ENCODE results near the gene ABL1.

The ABL1 gene

GRCh38 chr9:130918101-130918825 is 83.2 kb downstream of the ABL1 start:
- DNase-seq (ENCODE audit: low read depth), result no peak

- no peak for DNase-seq (ENCODE audit: low read depth)
These were observed 83.9 kb downstream of the ABL1 start for GRCh38 chr9:130918826-130919558.

- no peak for DNase-seq (ENCODE audit: low read depth)
These were observed 84.6 kb downstream of the ABL1 start for GRCh38 chr9:130919559-130920145.

- DNase-seq (ENCODE audit: low read depth), result no peak
These were observed 85.2 kb downstream of the ABL1 start for GRCh38 chr9:130920233-130920632.

GRCh38 chr9:130920762-130921299 is 85.8 kb downstream of the ABL1 start:
- no peak for DNase-seq (ENCODE audit: low read depth)

- DNase-seq (ENCODE audit: low read depth), result no peak
These were observed 86.4 kb downstream of the ABL1 start for GRCh38 chr9:130921300-130921988.

GRCh38 chr9:130921989-130922892 is 87.2 kb downstream of the ABL1 start:
- no peak for DNase-seq (ENCODE audit: low read depth)

GRCh38 chr9:130922893-130923610 is 88.0 kb downstream of the ABL1 start:
- DNase-seq (ENCODE audit: low read depth), result no peak

GRCh38 chr9:130923611-130924447 is 88.8 kb downstream of the ABL1 start:
- DNase-seq (ENCODE audit: low read depth), result no peak

- DNase-seq (ENCODE audit: low read depth), result no peak
These were observed 89.4 kb downstream of the ABL1 start for GRCh38 chr9:130924448-130924788.

- DNase-seq (ENCODE audit: low read depth), result no peak
These were observed 90.1 kb downstream of the ABL1 start for GRCh38 chr9:130925050-130925678.

GRCh38 chr9:130927338-130927737 is 92.3 kb downstream of the ABL1 start:
- no peak for DNase-seq (ENCODE audit: low read depth)

- DNase-seq (ENCODE audit: low read depth), result no peak
These were observed 93.2 kb downstream of the ABL1 start for GRCh38 chr9:130927995-130928900.

GRCh38 chr9:130929571-130930038 is 94.6 kb downstream of the ABL1 start:
- no peak for DNase-seq (ENCODE audit: low read depth)

- no peak for DNase-seq (ENCODE audit: low read depth)
These were observed 95.2 kb downstream of the ABL1 start for GRCh38 chr9:130930132-130930803.

GRCh38 chr9:130930804-130931349 is 95.8 kb downstream of the ABL1 start:
- DNase-seq (ENCODE audit: low read depth), result no peak
